Ectodermal cell (in vitro differentiated cells): ENCODE data around the gene SAE1.

Experiments
- H3K27ac ChIP-seq: 2 replicates; pipeline ENCODE4 v1.7.0; 2013; ENCODE audit warnings: mild to moderate bottlenecking, low read depth, low read length; ENCODE audit not compliant: insufficient read depth, poor library complexity, severe bottlenecking
- H3K27me3 ChIP-seq: 2 replicates; pipeline ENCODE4 v1.7.0; 2013; ENCODE audit warnings: mild to moderate bottlenecking, low read length; ENCODE audit not compliant: insufficient read depth, control insufficient read depth, poor library complexity, severe bottlenecking
- H3K36me3 ChIP-seq: one replicate; pipeline ENCODE4 v1.7.0; 2013; ENCODE audit warnings: low read length; ENCODE audit not compliant: control insufficient read depth, insufficient read depth
- H3K4me1 ChIP-seq: one replicate; pipeline ENCODE4 v1.7.0; 2013; ENCODE audit warnings: low read length; ENCODE audit not compliant: control insufficient read depth, insufficient read depth
- H3K4me3 ChIP-seq: 2 replicates; pipeline ENCODE4 v1.7.0; 2013; ENCODE audit warnings: low read depth, low read length, control low read depth; ENCODE audit not compliant: insufficient read depth
- H3K9me3 ChIP-seq: 2 replicates; pipeline ENCODE4 v1.7.0; 2013; ENCODE audit warnings: mild to moderate bottlenecking, low read length, moderate library complexity; ENCODE audit not compliant: control insufficient read depth
- WGBS, 2 experiments: methylation state at CpG; one replicate each; pipeline ENCODE4 v1.1.7; 2013; ENCODE audit warnings: missing lambda C conversion rate in 2 of 2; 5-methylcytosine and 5-hydroxymethylcytosine counted together

Gene SAE1

GRCh38 chr19:47186446-47187334, 56.1 kb downstream of the SAE1 start:
- H3K27ac ChIP-seq = peak overlapping the region; percentile 33
- H3K36me3 ChIP-seq = peaks cover 13% of the 10 kb centered on the region
- WGBS, 2 experiments = 92 to 93% methylated on average over 17 of the region's 17 CpGs

GRCh38 chr19:47187335-47187655, 56.7 kb downstream of the SAE1 start:
- H3K27ac ChIP-seq = no peak overlapping the region
- 94% methylated on average over 2 of the region's 2 CpGs for WGBS, 2 experiments
- peaks cover 9% of the 10 kb centered on the region for H3K4me1 ChIP-seq
- peaks cover 10% of the 10 kb centered on the region for H3K36me3 ChIP-seq
- no peaks in the 10 kb centered on the region for H3K9me3 ChIP-seq
- no peak overlapping the region for H3K4me3 ChIP-seq
- no peaks in the 10 kb centered on the region for H3K27me3 ChIP-seq

More at GRCh38 chr19:47186446-47187334, 56.1 kb downstream of the SAE1 start:
- H3K27me3 ChIP-seq = no peaks in the 10 kb centered on the region
- H3K4me3 ChIP-seq = no peak overlapping the region
- H3K9me3 ChIP-seq = no peaks in the 10 kb centered on the region
- H3K4me1 ChIP-seq = peaks cover 9% of the 10 kb centered on the region

- Histone ChIP-seq H3K4me3 (no peak overlapping the region), H3K27me3 (no peaks in the 10 kb centered on the region), H3K9me3 (no peaks in the 10 kb centered on the region), H3K4me1 (peaks cover 9% of the 10 kb centered on the region), H3K27ac (no peak overlapping the region), H3K36me3 (peaks cover 6% of the 10 kb centered on the region)
- 95 to 96% methylated on average over 6 of the region's 6 CpGs for WGBS, 2 experiments
Measured at GRCh38 chr19:47187797-47188196, 57.2 kb downstream of the SAE1 start.

- H3K4me1 ChIP-seq = peaks cover 9% of the 10 kb centered on the region
- 87 to 95% methylated on average over 5 of the region's 5 CpGs for WGBS, 2 experiments
- H3K27me3 ChIP-seq = no peaks in the 10 kb centered on the region
- peaks cover 6% of the 10 kb centered on the region for H3K36me3 ChIP-seq
- no peak overlapping the region for H3K4me3 ChIP-seq
- H3K9me3 ChIP-seq = no peaks in the 10 kb centered on the region
- no peak overlapping the region for H3K27ac ChIP-seq
Measured at GRCh38 chr19:47188507-47189033, 57.9 kb downstream of the SAE1 start.

GRCh38 chr19:47190167-47190727, 59.6 kb downstream of the SAE1 start:
- no peak overlapping the region for H3K4me3 ChIP-seq
- H3K27ac ChIP-seq = peak overlapping the region; percentile 41
- H3K27me3 ChIP-seq = no peaks in the 10 kb centered on the region
- peaks cover 9% of the 10 kb centered on the region for H3K4me1 ChIP-seq
- peaks cover 10% of the 10 kb centered on the region for H3K36me3 ChIP-seq
- 93 to 94% methylated on average over 12 of the region's 12 CpGs for WGBS, 2 experiments
- H3K9me3 ChIP-seq = no peaks in the 10 kb centered on the region

- no peak overlapping the region for H3K27ac ChIP-seq
- H3K4me3 ChIP-seq = no peak overlapping the region
- peaks cover under 1% of the 10 kb centered on the region for H3K4me1 ChIP-seq
- peaks cover 39% of the 10 kb centered on the region for H3K36me3 ChIP-seq
- WGBS, 2 experiments = 95 to 96% methylated on average over 1 of the region's 1 CpG
- H3K9me3 ChIP-seq = no peaks in the 10 kb centered on the region
- no peaks in the 10 kb centered on the region for H3K27me3 ChIP-seq
Measured at GRCh38 chr19:47195434-47195833, 64.8 kb downstream of the SAE1 start.

- H3K4me3 ChIP-seq = no peak overlapping the region
Measured at GRCh38 chr19:47197141-47197540, 66.5 kb downstream of the SAE1 start.

GRCh38 chr19:47200530-47200929, 69.9 kb downstream of the SAE1 start:
- 91 to 98% methylated on average over 3 of the region's 3 CpGs for WGBS, 2 experiments
- peaks cover 52% of the 10 kb centered on the region for H3K36me3 ChIP-seq
- H3K27me3 ChIP-seq = no peaks in the 10 kb centered on the region
- H3K9me3 ChIP-seq = no peaks in the 10 kb centered on the region
- no peaks in the 10 kb centered on the region for H3K4me1 ChIP-seq
- no peak overlapping the region for H3K4me3 ChIP-seq
- no peak overlapping the region for H3K27ac ChIP-seq

More at GRCh38 chr19:47197141-47197540, 66.5 kb downstream of the SAE1 start:
- peaks cover 44% of the 10 kb centered on the region for H3K36me3 ChIP-seq
- no peak overlapping the region for H3K27ac ChIP-seq
- no peaks in the 10 kb centered on the region for H3K27me3 ChIP-seq
- no peaks in the 10 kb centered on the region for H3K4me1 ChIP-seq
- H3K9me3 ChIP-seq = no peaks in the 10 kb centered on the region
- 98 to 99% methylated on average over 3 of the region's 4 CpGs for WGBS, 2 experiments

- H3K36me3 ChIP-seq = peaks cover 58% of the 10 kb centered on the region
Measured at GRCh38 chr19:47203254-47203653, 72.6 kb downstream of the SAE1 start.

More at GRCh38 chr19:47203254-47203653, 72.6 kb downstream of the SAE1 start:
- Histone ChIP-seq H3K9me3 (no peaks in the 10 kb centered on the region), H3K4me3 (no peak overlapping the region), H3K27ac (no peak overlapping the region), H3K4me1 (no peaks in the 10 kb centered on the region), H3K27me3 (no peaks in the 10 kb centered on the region)
- WGBS, 2 experiments = 96 to 98% methylated on average over 3 of the region's 3 CpGs
